AG09309 (cell line): ENCODE data around the gene HUWE1.
"Not testable (repeated sequence)": the region's sequence is repeated elsewhere in the genome, so short reads cannot be mapped to it uniquely, and the experiment has no call there.

Experiments used
- DNase-seq: peaks from one replicate; pipeline ENCODE4 v3.0.0-alpha.2; 2010; ENCODE audit warnings: low read depth
- H3K4me3 ChIP-seq: 2 replicates; pipeline ENCODE4 v1.5.1; 2011; ENCODE audit warnings: mild to moderate bottlenecking, low read depth, low read length, moderate library complexity; ENCODE audit not compliant: control insufficient read depth
- CTCF ChIP-seq: IDR thresholded peaks from 2 replicates; pipeline ENCODE4 v1.5.1; 2011; ENCODE audit warnings: mild to moderate bottlenecking, low read depth, low read length, inconsistent platforms; ENCODE audit not compliant: insufficient read depth, control insufficient read depth; ENCODE audit errors: missing control alignments

The HUWE1 gene

GRCh38 chrX:53544936-53545335, 141.6 kb downstream of the HUWE1 start:
- no peak overlapping the region for H3K4me3 ChIP-seq
- TF ChIP-seq CTCF, result no peak
- DNase-seq, result no peak

GRCh38 chrX:53538781-53539180, 147.7 kb downstream of the HUWE1 start:
- TF ChIP-seq CTCF, result no peak
- DNase-seq, result no peak
- no peak overlapping the region for H3K4me3 ChIP-seq

- DNase-seq, H3K4me3 ChIP-seq: not testable (repeated sequence)
Observed at GRCh38 chrX:53531255-53531966, 155.1 kb downstream of the HUWE1 start.

GRCh38 chrX:53526999-53527398, 159.5 kb downstream of the HUWE1 start:
- TF ChIP-seq CTCF, result no peak
- no peak for DNase-seq
- no peak overlapping the region for H3K4me3 ChIP-seq

GRCh38 chrX:53511322-53511721, 175.2 kb downstream of the HUWE1 start:
- no peak overlapping the region for H3K4me3 ChIP-seq
- TF ChIP-seq CTCF, result no peak
- DNase-seq, result no peak

- not testable (repeated sequence) for DNase-seq, H3K4me3 ChIP-seq
Observed at GRCh38 chrX:53504035-53504434, 182.5 kb downstream of the HUWE1 start.

GRCh38 chrX:53494436-53494835, 192.1 kb downstream of the HUWE1 start:
- no peak overlapping the region for H3K4me3 ChIP-seq
- no peak for TF ChIP-seq CTCF
- DNase-seq, result no peak

- DNase-seq, result no peak
- H3K4me3 ChIP-seq, result no peak overlapping the region
- no peak for TF ChIP-seq CTCF
Observed at GRCh38 chrX:53486285-53486684, 200.2 kb downstream of the HUWE1 start.
